Inferior parietal cortex (tissue), 1 donor: Measurements from ENCODE around the gene RFX8.

ENCODE experiments used
- DNase-seq: peaks from one replicate; pipeline ENCODE4 v3.0.0-alpha.2; 2016; ENCODE audit errors: extremely low spot score

Gene RFX8

GRCh38 chr2:101349893-101350662 lies 124.8 kb downstream of the RFX8 start:
- DNase-seq = peak; percentile 71

- DNase-seq = no peak
These were observed 126.0 kb downstream of the RFX8 start for GRCh38 chr2:101348883-101349282.
